Caki2 (cell line): ENCODE measurements around the gene ATP9A. TPM values are rescaled to one million over a fixed set of nuclear protein-coding genes. Genes with fewer than 3 reads are reported as not detected.
"Not testable (repeated sequence)": the region's sequence is repeated elsewhere in the genome, so short reads cannot be mapped to it uniquely, and the experiment has no call there.

Experiments
- DNase-seq: peaks from one replicate; pipeline ENCODE4 v3.0.0-alpha.2; 2015; ENCODE audit warnings: low read depth
- in situ Hi-C: cut with HindIII; loops from 2 replicates; pipeline ENCODE4 v1.10.0; 2016; ENCODE audit warnings: low sequenced_read_pairs, low pct_unique_long_range_greater_than_20kb, mixed read lengths
- total RNA-seq: library from RNA; depleted of rRNA; stranded (reverse); fragments of >200 nt; shearing (Covaris generic); gene quantifications from 2 replicates; pipeline ENCODE4 v1.2.3, GENCODE V29; 2014; ENCODE audit warnings: low replicate concordance

The ATP9A gene
- total RNA-seq, 1 experiment from 2014 or later: 37.1 TPM

DNA sequence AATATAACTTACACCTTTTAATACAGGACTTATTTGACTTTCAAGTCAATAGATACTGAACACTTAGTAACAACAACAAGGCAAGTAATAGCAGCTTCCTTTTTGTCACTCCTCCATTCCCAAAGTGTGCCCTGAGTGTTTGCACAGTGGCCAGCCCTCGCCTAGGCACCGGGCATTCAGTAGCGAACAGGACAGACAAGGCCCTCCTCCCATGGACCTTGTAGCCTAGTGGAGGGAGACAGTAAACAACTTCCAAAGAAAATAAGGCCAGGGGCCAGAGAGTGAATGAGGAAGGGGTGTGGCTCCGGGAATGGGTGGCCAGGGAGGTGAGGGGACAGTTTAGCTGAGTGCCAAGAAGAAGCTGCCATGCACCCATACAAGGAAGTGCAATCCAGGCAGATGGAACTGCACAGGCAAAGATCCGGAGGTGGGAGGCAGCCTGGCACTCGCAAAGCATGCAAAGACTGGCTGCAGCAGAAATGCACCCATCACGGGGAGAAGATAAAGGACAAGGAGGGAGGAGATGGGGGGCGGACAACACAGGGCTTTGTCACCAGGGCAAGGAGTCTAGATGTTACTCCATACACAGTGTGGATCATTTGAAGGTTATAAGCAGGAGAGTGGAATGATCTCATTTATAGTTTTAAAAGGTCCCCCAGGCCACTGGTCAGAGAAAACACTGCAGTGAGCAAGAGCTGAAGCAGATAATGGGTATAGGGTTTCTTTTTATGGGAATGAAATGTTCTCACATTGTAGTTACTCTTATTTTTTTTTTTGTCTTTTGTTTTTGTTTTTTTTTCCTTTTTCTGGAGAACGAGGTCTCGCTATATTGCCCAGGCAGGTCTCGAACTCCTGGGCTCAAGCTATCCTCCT, 32.2 kb downstream of the ATP9A start:
- in situ Hi-C loops: no loop called here
- no peak for DNase-seq

DNA sequence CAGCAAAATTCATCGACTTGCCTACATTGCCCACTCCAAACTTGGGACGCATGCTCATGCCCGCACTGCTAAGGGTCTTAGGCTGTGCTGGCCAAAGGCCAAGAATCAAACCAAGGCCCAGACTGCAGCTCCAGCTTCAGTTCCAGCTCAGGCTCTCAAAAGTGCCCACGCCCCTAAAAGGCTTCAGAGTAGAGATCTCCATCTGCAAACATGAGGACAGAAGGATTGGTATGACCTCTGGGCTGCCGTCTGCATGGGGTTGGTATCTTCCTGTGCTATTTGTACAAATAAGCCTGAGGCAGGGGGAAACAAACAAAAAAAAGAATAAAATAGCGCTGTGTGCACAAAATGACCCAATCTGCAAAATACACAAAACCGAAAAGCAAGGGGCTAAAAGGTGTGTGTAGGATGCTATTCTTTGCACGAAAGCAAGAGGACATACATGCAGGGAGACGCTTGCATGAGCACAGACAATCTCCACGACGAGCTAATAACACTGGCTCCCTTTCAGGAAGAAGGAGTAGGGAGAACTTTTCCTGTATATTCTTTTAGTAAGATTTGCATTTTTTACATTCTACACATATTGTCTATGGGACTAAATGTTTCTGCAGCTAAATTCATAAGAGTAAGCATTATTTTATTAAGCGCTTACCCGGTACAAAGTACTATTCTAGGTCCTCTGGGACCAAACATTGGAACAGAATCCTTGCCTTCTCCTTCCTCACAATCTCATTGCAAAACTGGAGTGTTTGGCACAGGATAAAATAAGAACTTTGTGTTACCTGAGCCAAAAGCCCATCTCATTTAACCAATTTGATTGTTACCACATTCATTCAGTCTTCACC, 33.1 kb downstream of the ATP9A start:
- in situ Hi-C loops: no loop called here

DNA sequence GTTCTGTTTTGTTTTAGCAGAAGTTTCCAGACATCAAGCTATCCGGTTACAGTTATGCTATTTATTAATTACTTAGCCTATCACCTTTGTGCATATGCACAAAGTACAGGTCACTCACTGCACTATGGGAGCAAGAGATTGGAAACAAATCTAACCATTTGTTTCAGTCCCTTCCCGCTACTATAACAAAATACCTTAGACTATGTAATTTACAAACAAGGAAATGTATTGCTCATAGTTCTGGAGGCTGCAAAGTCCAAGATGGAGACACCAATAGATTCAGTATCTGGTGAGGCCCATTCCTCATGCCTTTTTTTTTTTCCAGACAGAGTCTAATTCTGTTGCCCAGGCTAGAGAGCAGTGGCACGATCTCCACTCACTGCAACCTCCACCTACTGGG, 35.1 kb downstream of the ATP9A start:
- in situ Hi-C loops: no loop called here
- no peak for DNase-seq

More for the DNA sequence above, 33.1 kb downstream of the ATP9A start:
- no peak for DNase-seq

DNA sequence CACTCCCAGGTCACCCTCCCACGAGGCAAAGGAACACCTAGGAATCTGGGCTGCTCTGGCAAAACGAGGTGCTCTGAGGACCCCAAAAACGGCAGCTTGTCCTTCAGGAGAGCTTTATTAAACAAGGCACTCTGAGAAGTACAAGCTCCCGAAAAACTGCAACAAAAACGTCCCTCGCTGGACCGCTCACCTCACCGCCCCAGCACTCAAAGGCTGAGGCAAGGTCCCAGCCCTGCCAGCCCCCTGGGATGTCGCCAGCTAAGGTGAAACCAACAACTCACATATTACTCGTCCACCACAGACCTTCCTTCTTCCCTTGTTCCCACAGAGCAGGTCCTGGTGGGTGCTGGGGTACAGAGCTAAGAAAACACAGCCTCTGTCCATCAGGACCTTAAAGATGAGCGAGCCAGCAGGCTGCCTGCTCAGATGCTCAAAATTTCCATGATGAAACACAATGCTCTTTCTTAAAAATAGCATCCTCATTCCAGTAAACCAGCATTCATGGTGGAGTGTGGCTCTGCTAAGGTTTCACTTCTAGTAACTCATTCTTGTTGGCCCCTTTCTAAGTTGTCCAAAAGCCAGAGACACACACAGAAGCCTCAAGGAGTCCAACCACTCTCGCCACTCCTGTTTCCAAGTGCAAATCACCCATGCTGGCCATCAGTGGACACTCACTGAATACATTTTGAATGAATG, 35.9 kb downstream of the ATP9A start:
- no peak for DNase-seq
- in situ Hi-C loops: no loop called here

DNA sequence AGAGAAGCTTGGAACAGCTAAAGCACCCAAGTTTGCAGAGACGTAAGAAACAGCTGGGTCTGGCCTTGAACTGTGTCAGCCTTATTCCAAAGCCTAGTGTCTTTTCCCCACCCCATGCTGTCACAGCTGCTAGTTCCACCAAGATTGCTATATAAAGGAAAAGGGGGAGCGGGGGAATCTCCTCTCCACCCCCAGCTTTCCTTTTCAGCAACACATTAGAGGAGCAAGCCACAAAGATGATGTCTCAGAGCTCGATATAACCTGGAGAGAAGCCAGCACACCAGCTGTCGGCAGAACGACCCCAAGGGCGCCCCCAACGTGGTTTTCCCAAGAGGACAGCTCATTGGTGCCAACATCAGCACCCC, 36.5 kb downstream of the ATP9A start:
- in situ Hi-C loops: no loop called here
- no peak for DNase-seq

DNA sequence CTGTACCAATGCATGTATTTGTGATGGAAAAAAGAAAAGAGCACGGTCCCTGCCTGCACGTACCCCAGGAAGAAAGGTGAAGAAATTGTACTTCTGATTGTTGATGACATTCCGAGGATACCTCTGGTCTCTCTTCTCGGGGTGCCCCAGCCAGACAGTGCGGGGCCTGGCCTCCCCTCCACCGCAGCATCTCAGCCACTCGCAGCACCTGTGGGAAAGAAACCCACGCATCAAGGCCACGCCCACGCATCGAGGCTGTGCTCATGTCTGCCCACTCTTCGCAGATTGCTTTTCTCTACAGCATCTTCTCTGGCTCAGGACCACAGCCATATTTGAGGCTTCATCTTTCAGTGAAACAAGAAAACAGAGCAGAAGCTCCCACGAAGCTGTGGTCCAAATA, 38.4 kb downstream of the ATP9A start:
- in situ Hi-C loops: no loop called here

DNA sequence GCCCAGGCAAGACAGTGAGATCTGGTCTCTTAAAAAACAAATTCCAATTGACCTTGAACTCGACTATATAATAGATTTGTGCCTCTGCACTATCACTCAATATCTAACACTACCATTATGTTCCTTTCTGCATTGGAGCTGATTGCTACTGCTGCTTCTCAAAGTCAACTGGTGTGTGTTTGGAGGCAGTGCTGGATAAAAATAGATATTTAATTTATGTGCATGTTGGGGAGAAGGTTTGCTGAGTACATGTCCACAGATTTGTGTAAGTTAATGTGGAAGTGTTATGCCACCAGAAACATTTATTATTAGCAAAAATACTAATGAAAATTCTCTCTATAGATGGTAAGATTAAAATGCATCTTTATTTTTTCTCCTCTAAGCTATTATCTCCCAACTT, 39.5 kb downstream of the ATP9A start:
- DNase-seq: no peak
- in situ Hi-C loops: no loop called here

More for the DNA sequence above, 38.4 kb downstream of the ATP9A start:
- no peak for DNase-seq

DNA sequence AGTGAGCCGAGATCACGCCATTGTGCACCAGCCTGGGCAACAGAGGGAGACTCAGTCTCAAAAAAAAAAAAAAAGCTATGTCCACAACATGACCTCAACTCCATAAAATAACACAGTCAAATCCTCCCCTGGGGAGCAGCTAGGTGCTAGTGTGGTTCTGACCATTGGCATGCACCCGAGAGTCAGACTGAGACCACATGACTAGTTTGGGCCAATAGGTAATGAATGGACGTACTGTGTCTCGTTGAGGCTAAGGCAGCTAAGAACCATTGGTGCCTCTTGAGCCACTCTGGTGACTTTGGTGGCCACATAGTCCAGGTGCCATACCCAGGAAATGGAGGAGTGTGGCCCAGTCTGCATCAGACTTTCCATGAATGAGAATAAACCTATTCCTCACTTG, 40.3 kb downstream of the ATP9A start:
- no peak for DNase-seq
- in situ Hi-C loops: no loop called here

DNA sequence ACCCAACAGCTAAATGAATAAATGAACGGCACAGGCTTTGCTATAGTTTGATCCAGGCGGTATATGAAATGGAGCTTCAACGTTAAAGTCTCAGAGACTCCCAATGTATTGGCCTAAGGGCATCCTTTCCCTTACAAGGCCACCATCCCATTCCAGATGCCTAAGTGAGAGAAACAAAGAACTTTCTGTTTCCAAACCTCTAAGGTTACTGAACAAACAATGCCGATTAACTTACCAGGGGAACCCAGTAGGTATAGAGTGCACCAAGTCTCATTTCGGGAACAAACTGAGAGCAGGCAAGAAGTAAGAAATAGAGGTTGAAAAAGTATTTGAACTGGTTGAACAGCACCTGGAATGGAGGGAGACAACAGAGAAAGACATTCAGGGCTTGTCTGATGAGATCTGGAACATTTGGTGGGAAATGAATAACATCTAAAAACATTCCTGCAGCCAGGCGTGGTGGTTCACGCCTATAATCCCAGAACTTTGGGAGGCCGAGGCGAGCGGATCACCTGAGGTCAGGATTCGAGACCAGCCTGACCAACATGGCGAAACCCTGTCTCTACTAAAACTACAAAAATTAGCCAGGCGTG, 42.5 kb downstream of the ATP9A start:
- in situ Hi-C loops: no loop called here
- no peak for DNase-seq

DNA sequence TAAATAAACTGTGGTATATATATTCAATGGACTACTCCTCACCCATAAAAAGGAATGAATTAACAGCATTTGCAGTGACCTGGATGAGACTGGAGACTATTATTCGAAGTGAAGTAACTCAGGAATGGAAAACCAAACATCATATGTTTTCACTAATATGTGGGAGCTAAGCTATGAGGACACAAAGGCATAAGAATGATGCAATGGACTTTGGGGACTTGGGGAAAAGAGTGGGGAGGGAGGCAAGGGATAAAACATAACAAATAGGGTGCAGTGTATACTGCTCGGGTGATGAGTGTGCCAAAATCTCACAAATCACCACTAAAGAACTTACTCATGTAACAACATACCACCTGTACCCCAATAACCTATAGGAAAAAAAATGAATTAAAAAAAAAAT, 45.2 kb downstream of the ATP9A start:
- in situ Hi-C loops, DNase-seq: not testable (repeated sequence)

DNA sequence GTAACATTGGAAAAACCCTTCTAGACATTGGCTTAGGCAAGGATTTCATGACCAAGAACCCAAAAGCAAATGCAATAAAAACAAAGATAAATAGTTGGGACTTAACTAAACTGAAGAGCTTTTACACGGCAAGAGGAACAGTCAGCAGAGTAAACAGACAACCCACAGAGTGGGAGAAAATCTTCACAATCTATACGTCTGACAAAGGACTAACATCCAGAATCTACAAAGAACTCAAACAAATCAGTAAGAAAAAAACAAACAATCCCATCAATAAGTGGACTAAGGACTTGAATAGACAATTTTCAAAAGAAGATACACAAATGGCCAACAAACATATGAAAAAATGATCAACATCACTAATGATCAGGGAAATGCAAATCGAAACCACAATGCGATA, 45.9 kb downstream of the ATP9A start:
- DNase-seq, in situ Hi-C loops: not testable (repeated sequence)

DNA sequence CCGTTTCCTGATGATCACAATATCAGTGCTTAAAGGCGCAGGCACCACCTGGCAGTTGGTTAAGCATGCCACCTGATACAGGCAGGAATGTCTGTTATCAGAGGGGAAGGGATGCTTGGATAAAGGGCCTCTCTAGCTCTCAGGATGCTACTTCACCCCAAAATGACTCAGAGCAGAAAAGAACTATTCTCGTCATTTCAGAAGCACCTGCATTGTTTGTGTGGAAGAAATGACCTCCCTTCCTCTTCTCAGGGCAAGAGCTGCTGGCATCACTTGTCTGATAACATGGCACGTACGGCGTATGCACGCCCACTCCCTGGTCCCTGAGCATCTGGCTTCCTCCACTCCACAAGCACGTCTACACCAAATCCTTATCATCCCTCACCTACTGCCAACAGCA, 47.3 kb downstream of the ATP9A start:
- in situ Hi-C loops: no loop called here
- no peak for DNase-seq

DNA sequence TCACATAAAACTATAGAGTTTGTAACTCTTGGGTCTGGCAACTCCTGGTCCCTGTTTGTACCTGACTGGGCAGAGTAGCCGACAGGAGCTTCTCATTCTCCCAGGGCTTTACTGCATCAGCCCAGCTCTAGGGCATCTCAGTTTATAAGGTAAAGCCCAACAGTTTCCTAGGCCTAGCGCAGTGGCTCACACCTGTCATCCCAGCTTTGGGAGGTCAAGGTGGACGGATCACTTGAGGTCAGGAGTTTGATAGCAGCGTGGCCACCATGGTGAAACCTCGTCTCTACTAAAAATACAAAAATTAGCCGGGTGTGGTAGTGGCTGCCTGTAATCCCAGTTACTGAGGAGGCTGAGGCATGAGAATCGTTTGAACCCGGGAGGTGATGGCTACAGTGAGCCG, 47.8 kb downstream of the ATP9A start:
- DNase-seq: no peak
- in situ Hi-C loops: no loop called here

DNA sequence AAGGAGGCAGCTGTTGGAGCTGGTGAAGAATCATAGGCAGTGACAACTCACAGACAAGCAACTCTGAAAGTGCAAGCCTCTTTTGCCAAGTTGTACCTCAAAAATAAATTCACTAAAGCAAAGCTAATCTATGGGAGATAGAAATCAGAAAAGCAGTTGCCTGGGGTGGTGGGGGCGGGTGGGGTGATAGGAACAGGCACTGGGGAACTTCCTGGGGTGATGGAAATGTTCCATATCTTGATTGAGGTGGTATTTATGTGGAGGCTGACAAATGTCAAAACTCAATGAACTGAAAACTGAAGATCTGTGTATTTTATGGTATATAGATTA, 52.4 kb downstream of the ATP9A start:
- in situ Hi-C loops: no loop called here
- no peak for DNase-seq

DNA sequence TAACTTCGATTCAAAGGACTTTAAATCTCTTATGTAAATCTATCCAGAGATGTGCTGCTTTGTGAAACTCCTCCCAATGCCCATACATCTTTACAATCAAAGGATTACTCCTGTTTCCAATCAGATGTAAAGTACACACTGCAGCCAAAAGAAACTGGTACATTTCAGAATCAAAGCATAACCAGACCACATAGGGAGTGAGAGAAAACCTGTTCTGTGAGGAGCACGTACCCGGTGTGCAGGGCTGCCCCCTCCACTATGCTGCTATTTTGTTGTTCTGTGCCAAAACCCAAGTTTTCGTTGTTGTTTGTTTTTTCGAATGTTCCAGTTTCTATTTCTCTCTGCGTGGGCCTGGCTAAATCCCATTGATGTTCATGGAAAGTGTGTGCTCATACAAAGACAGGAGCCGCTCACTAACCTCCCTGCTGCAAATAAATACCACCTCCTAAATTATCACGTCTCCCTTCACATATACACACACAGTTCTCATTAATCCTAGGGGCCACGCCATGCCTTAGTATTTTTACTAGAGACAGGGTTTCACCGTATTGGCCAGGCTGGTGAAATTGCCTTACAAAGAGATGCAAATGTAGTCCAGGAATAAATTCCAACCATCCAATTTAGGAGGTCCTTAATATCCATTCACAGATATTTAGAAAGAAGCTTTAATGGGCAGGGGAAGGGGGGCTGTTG, 52.9 kb downstream of the ATP9A start:
- no peak for DNase-seq
- in situ Hi-C loops: no loop called here

DNA sequence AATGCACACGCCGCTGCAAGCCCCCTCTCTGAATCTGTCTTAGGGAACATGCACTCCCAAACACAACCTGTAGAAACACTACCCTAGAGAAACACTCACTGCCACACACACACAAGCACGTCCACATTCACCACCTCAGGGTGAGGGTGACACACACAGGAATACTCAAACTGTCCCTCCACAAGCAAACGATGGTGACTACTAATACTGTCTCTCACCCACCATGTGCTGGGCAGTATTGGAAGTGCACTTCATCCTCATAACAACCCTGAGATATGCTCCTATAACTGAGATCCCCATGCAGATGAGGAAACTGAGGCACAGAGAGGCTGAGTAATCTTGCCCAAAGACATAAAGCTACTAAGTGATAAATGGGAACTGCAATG, 55.0 kb downstream of the ATP9A start:
- no peak for DNase-seq
- in situ Hi-C loops: no loop called here

DNA sequence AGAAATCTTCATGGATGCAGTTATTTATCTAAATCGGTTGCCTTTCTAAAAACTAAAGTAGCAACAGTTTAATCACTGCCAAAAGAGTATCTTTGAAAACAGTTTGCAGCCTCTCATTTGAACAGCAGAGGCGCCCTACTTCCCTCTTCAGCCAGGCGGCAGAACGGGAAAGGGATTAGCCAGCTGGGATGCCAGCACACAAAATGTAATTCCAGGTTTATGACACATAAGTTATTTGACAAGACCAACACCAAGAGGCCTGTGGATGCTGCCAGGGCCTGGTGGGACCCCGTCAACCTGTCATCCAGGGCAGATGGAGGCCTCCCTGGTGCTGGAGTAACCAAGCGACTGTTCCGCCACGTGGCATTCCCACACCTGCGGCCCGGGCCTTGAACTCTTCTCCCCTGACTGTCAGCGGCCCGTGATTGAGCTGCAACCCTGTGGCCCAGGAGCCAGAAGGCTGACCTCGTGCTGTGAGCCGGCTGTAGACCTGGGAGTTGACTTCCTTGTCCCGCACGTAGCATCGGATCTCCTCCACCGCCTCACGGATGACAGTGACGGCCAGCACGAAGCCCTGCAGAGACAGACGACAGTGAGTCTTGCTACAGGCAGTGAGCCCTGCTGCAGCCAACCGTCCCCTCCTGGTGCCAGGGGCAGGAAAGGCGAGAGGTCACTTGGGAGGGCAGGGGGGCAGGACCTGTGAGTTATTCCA, 55.5 kb downstream of the ATP9A start:
- peak; percentile 37 for DNase-seq
- in situ Hi-C loops: no loop called here

DNA sequence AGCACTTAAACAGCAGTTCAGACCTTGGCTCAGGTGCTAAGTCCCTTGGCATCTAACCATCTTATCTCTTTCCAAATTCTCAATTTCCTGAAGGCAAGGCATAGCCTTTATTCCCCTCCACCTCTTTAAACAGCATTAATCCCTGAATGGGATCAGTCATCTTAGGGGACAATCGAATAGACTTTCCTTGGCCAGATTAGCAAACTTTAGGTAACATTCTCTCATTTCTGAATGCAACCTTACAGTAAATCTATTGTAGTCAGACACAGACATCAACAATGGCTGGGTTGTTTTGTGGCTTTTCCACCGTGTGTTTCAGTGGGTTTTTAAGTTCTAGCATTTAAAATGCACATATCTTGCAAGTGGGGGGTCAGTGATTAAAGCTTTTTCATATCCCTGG, 56.8 kb downstream of the ATP9A start:
- in situ Hi-C loops: no loop called here
- no peak for DNase-seq
